ENCODE measurements around the gene KAT6B.

DNA sequence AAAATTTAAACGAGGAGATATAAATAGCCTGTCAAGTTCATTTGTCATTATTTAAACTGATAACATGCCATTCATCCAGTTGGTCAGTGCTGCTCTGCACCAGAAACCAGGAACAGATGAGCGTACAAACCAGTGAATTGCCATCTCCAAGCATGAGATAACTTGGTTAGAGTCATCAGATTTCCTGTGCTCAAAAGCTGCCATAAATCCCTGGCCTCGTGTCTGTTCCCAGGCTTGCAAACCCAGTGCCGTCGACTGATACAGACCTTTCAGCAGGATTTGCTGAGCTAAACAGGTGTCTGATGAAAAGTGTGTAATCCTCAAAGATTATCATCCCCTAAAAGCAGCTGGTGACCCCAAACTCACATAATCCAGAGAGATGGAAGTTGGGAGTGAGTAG is 189.0 kb downstream of the KAT6B start:
- TF ChIP-seq, protein P1, sequence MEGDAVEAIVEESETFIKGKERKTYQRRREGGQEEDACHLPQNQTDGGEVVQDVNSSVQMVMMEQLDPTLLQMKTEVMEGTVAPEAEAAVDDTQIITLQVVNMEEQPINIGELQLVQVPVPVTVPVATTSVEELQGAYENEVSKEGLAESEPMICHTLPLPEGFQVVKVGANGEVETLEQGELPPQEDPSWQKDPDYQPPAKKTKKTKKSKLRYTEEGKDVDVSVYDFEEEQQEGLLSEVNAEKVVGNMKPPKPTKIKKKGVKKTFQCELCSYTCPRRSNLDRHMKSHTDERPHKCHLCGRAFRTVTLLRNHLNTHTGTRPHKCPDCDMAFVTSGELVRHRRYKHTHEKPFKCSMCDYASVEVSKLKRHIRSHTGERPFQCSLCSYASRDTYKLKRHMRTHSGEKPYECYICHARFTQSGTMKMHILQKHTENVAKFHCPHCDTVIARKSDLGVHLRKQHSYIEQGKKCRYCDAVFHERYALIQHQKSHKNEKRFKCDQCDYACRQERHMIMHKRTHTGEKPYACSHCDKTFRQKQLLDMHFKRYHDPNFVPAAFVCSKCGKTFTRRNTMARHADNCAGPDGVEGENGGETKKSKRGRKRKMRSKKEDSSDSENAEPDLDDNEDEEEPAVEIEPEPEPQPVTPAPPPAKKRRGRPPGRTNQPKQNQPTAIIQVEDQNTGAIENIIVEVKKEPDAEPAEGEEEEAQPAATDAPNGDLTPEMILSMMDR (IDR thresholded peaks at IDR 0.05): no peak
- TF ChIP-seq POLR2A (IDR thresholded peaks at IDR 0.05) (no peak), POLR2AphosphoS5 (IDR thresholded peaks at IDR 0.05; ENCODE audit: insufficient read depth in 1 of 2, low read depth in 1 of 2) (no peak)

Data from vagina (tissue), 2 donors.